COLO829 (cell line): Measurements from ENCODE around the gene KIF5B.
"Not testable (repeated sequence)": the region's sequence is repeated elsewhere in the genome, so short reads cannot be mapped to it uniquely, and the experiment has no call there.

Experiments
- DNase-seq: peaks from one replicate; pipeline ENCODE4 v3.0.0; 2012; ENCODE audit warnings: low spot score

Gene KIF5B

DNA sequence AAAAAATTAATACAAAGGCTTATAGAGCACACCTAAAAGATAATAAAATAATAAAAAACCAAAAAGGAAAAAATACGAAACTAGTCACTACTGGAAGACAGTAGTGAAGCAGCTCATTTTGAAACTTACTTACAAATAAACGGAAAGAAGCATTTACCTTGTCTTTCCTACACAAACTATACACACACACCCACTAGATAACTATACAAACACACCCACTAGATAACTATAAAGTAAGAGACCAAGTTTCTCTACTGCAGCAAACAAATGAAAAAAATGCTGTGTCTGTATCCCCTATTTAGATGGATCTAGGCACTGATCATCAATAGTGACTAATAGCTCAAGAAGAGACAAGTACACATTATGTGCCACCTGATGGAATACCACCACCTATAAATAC lies 49.2 kb downstream of the KIF5B start:
- DNase-seq = no peak

DNA sequence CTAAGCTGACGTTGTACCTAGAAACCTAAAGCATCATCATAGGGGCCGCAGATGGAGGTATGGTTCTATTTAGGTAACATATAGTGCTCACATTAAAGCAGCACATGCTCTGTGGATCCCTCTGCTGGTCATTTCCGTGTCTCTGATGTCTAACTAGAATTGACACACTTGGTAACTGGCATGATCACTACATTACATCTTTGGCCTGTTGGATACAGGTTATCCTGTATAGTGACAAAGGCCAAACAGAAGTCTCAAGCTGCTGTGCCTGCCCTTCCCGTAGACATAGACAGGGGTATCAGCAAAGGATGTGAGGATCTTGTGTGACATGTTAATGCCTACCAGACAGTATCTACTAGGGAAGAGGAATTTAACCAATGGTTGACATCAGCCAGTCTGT lies 51.2 kb downstream of the KIF5B start:
- peak; percentile 56 for DNase-seq

DNA sequence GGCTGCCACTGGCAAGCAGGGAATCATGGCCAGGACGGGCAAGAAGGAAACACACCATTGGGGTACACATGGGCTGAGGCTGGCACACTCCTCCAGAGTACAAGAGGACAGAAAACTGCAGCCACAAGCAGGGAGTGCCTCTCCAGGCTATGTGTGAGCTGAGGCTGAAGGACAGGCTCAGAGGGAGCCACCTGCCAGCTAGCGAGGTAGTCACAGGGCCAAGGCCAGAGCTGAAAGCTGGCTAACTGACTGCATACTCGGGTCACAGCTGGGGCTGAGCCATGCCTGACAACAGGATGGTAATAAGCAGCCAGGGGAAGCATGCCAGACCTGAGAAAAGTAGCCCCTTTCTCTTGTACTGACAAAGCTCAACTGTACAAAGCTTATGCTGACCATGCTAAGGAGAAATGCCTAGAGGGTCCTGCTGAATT lies 52.0 kb downstream of the KIF5B start:
- peak; percentile 39 for DNase-seq

DNA sequence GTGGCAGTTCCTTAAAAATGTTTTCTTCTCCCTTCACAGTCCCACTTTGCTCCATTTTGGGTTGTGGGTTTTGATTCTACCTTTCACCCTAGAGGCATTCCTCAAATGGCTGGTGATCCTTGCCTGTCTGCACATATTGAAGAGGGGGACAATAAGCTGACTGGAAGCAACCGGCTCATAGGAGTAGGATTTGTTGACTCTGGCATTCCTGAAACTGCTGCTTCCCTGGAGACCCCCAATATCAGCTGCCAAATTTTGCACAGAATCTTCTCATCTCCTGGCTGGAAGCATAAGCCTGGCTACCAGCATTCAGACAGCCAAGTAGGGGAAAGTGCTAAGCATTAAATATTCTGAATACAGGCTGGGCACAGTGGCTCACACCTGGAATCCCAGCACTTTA lies 53.7 kb downstream of the KIF5B start:
- no peak for DNase-seq

DNA sequence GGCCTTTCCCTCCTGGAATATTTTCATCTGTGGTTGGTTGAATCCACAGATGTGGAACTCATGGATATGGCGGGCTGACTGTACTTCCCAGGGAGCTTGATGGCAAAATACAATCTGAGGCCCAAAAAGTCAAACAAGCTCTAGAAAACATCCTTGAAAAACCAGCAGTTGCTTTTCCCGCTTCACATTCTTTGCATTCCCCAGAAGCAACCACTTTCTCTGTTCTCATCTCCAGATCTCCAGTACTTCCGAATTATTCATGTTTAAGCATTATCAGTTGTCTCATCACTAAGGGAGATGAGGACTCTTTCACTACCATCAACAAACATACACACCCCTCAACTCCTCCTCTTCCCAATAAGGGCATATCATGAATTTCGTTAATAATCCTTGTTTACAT lies 55.3 kb downstream of the KIF5B start:
- DNase-seq = no peak

DNA sequence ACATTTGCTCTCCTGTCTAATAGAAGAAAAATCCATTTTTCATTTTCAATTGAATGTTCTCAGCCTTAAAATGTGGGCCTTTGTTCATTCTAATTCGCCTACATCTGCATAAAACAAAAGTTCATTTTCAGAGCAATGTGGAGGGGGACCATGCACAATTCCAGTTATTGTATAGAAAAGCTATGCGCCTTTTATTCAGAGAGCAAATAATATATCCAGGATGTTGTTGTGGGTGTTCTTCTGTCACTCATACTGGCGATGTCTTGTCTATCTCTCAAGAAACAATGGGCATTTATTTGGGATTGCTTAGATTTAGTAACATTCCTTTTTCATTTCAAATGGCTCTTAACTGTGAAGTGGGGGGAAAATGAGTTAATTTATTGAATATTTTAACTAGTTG lies 56.4 kb downstream of the KIF5B start:
- DNase-seq = peak; percentile 86

DNA sequence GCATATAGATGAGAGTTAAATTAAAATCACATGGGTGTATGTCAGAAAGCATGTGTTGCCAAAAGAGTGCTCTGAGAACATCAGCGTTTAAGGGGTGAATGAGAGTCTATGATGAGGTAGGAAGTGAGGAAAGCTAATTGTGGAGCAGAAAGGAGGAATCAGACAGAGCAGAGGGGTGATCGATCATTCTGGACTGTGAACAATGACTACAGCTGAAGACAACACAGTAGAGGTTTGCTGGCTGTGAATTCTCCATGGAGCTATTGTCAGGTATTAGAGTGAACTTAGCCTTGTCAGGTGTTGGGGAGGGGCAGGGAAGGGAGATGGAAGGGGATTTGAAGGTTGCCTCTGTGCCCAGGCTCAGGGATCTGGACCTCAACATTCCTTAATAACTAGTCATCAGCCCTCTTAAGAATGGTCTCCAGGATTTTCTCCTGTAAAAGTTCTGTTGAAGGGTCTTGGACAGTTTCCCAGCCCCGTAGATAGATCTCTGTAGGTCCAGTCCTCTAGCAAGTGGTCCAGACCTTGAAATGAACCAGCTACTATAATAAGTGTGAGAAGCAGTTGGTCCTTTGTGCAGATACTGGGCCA lies 57.1 kb downstream of the KIF5B start:
- DNase-seq = peak; percentile 37

DNA sequence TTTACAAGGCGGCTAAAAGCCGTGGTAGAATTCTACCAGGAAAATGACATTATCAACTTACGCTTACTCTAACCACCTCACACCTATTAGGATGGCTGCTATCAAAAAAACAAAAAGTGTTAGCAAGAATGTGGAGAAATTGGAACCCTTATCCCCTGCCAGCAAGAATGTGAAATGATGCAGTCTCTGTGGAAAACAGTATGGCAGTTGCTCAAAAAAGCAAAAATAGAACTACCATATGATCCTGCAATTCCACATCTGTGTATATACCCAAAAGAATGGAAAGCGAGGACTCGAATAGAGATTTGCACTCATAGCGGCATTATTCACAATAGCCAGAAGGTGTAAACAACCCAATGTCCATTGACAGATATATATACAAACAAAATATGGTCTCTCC lies 61.3 kb downstream of the KIF5B start:
- DNase-seq = no peak

DNA sequence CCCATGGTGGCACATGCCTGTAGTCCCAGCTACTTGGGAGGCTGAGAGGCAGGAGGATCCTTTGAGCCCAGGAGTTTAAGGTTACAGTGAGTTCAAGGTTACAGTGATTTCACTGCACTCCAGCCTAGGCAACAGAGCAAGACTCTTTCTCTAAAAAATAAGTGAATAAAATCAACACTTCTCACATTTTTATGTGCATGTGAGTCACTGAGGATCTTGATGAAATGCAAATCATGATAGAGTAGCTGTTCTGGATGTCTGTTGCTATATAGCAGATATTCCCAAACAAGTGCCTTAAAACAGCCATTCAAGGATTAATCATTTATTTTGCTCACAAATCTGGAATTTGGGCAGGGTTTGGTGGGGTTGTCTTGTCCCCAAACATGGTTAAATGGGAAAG lies 65.3 kb downstream of the KIF5B start:
- DNase-seq = no peak

DNA sequence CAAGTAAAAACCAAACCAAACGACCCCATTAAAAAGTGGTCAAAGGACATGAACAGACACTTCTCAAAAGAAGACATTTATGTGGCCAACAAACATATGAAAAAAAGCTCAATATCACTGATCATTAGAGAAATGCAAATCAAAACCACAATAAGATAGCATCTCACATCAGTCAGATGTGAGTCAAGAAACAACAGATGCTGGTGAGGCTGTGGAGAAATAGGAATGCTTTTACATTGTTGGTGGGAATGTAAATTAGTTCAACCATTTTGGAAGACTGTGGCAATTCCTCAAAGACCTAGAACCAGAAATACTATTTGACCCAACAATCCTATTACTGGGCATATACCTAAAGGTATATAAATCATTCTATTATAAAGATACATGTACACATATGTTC lies 68.4 kb downstream of the KIF5B start:
- not testable (repeated sequence) for DNase-seq

DNA sequence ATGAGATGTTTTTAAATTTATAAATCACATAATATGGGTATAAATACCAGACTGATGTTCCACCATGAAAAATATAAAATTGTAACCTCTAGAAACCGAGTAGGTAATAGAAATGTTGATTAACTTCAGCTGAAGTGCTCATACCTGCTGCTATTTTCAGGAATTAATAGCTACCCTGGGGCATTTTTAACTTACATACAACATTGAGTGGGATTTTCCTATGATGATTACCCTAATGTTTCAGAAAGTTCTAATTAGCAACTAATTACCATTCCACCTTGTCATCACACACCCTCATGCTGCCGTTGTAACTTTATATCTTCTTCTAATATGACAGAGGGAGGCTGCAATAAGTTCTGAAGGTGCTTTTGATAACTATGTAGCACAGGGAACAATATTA lies 74.1 kb downstream of the KIF5B start:
- DNase-seq = no peak

DNA sequence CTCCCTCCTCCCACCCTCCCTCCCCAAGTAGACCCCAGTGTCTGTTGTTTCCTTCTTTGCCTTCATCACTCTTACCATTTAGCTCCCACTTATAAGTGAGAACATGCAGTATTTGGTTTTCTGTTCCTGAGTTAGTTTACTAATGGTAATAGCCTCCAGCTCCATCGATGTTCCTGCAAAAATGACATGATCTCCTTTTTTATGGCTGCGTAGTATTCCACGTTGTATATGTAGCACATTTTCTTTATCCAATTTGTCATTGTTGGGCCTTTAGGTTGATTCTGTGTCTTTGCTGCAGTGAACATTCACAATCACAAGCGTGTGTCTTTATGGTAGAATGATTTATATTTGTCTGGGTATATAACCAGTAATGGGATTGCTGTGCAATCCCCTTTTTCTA lies 75.8 kb downstream of the KIF5B start:
- DNase-seq = no peak

DNA sequence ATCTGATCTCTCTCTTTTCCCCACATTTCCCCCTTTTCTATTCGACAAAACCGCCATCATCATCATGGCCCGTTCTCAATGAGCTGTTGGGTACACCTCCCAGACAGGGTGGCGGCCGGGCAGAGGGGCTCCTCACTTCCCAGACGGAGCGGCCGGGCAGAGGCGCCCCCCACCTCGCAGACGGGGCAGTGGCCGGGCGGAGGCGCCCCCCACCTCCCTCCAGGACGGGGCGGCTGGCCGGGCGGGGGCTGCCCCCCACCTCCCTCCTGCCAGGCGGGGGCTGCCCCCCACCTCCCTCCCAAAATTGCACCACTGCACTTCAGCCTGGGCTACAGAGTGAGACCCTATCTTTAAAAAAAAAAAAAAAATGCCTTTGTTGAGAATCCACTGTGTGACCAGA lies 77.2 kb downstream of the KIF5B start:
- not testable (repeated sequence) for DNase-seq

DNA sequence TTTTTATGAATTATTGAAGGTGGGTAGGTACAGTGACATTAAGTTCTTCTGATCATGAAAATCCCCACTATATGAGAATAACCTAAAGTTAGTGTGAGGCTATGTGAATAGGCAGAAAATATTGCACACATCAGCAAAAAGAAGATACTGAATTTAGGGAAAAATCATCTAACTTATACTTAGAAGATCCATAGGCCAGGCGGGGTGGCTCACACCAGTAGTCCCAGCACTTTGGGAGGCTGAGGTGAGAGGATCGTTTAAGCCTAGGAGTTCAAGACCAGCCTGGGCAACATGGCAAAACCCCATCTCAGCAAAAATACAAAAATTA lies 78.1 kb downstream of the KIF5B start:
- DNase-seq = no peak

DNA sequence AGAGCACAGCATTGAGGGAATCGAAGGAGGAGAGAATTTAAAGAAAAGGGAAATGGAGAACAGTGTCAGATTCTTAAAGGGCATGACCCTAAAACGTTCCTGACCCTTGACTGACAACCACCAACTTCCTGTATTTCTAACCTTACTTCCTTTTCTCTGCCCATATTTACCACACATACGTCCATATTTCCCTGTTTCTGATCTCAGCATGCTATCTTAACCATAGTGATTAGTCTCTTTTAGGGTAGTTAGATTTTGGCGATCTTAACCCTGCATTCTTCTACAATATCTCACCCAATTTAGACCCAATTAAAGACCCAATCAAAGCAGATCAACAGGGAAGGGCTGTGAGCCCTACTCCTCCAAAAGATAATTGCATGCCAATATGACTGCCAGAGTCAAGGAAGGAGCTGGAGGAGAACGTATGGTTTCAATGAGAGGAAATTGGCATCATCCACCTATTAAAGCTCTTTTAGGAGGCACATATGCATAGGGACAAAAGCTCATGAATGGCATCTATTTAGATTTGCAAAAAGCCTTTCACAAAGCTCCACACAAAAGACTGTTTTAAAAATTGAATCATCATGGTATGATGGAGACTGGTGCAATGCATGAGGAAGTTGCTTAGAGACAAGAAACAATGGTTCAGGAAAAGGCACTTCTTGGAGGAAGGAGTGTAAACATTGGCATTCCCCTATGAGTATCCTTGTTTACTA lies 78.6 kb downstream of the KIF5B start:
- DNase-seq = peak; percentile 54

DNA sequence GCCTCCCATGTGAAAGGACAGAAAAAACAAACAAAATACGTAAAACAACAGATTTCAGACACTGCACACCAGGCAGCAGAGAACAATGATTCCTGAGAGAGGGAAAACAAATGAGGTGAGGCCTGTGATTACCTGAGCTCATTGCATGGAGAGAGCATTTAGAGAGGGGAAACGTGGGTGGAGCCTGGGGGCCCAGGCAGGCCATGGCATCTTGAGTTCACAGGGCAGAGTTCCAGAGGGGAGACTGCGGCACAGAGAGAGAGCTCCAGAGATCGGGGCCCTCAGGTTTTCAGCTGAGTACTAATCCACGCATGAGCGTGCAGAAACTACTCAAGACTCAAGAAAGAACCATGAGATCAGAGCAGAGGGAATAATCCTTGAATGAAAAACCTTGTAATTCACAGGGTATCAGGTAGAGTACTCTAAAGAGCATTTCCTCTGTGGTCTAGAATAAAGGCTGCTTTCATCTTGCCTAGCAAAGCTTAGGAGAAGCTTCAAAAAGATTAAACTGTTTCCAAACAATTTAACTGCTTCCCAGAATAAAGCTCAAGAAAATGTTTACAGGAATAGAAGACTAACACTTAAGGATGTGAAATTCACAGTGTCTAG lies 81.0 kb downstream of the KIF5B start:
- no peak for DNase-seq

DNA sequence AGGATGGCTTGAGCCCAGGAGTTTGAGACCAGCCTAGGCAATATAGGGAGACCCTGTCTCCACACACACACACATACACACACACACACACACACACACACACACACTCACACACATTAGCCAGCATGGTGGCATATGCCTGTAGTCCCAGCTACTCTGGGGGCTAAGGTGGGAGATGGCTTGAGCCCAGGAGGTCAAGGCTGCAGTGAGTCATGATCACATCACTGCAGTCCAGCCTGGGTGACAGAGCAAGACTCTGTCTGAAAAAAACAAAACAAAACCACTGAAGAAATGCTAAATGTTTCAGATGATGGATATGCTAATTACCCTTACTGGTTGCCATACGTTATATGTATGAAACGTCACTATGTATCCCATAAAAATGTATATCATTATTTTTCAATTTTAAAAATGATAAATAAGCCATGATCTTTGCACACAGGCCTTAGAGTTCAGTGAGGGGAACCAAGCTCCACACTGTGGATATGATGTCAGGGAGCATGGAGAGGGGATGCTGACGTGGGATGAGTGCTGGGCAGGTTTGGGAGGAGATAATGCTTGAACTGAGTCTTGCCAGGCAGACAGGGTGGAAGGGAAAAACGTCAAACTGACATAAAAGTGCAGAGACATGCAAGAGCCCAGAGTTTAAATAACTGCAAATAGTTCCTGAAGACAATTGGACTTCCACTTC lies 81.6 kb downstream of the KIF5B start:
- no peak for DNase-seq

DNA sequence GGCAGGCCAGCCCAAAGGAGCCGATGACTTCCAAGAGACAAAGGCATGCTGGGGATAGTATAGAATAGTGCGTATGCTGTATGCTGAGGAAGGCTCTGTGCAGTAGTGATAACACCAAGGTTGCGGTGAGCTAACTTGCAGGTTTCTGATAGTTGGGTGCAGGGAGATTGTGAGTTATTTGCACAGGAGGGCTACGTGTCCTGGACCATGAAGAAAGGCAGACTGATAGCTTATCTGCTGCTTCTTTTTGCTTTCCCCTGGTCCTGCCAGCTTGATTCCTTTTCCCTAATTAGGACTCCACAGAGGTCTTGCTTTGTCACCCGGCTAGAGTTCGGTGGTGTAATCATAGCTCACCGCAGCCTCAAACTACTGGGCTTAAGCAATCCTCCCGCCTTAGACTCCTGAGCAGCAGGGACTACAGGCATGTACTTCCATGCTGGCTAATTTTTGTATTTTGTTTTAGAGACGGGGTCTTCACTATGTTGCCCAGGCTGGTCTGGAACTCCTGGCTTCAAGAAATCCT lies 83.6 kb downstream of the KIF5B start:
- DNase-seq = no peak

DNA sequence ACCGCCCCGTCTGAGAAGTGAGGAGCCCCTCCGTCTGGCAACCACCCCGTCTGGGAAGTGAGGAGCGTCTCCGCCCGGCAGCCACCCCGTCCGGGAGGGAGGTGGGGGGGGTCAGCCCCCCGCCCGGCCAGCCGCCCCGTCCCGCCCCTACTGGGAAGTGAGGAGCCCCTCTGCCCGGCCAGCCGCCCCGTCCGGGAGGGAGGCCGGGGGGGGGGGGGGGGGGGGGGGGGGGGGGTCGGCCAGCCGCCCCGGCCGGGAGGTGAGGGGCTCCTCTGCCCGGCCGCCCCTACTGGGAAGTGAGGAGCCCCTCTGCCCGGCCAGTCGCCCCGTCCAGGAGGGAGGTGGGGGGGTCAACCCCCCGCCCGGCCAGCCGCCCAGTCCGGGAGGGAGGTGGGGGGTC lies 86.4 kb downstream of the KIF5B start:
- not testable (repeated sequence) for DNase-seq

DNA sequence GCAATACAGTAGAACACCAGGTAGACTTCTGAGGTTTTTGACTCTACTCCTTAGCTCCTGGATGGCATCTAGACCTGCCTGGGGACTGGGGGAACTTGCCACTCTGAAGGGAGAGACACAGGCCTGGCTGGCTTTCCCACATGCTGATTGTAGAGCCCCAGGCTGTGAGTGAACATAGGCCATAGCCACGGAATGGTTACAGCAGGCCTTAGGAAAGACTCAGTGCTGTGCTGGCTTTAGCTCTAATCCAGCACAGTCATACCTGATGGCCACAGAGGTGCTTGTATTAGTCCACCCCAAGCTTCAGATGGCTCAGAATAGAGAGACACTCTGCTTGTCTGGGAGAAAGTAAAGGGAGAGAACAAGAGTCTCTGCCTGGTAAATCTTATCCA lies 92.6 kb downstream of the KIF5B start:
- no peak for DNase-seq

DNA sequence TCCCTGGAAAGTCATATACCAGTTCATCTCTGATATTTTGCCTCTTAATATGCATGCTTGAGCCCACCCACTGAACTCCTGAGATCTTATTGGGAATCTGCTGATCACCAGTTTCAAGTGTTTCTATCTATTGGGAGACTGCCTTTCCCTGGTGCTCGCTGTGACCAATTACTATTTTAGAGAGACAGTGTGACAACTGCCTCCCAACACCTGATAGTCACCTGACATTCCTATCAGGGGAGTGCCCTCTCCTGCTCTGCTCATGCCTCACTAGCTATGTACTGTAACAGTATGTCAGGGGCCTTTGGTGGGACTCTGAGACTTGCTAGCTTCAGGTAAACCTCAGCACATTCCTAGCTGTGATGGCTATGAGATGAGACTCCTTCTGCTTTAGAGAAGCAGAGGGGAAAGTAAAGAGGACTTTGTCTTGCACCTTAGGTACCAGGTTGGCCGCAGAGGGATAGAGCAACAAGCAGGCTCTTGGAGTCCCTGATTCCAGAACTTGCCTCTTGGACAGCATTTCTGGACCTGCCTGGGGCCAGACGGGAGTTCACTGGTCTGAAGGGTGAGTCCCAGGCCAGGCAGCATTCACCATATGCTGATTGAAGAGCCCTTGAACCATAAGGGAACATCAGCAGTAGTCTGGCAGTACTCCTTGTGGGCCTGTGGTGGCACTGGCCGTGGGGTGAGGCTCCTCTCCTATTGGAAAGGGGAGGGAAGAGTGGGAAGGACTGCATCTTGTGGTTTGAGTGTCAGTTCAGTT lies 93.2 kb downstream of the KIF5B start:
- DNase-seq = no peak
